H1 (cell line): ENCODE results near the gene GKN2. TPM values are rescaled to one million over a fixed set of nuclear protein-coding genes. Genes with fewer than 3 reads are reported as not detected.

ENCODE experiments used
- CTCF ChIA-PET: fragments of 300-600 bp; sonication (Branson Sonifier 250); formaldehyde crosslinking; loops from one replicate; lab custom pipeline; 2021; ENCODE audit not compliant: partially characterized antibody; lab: Charles Lee
- POLR2A ChIA-PET: fragments of 300-600 bp; sonication (Branson Sonifier 250); formaldehyde crosslinking; loops from one replicate; lab custom pipeline; 2021; ENCODE audit warnings: inconsistent platforms; ENCODE audit not compliant: partially characterized antibody; lab: Charles Lee
- DNase-seq, 2 experiments: peaks; one replicate each; pipeline versions ENCODE4 v3.0.0 to v3.0.0-alpha.2; 2010 to 2022; ENCODE audit warnings: low spot score in 2 of 2, low read depth in 1 of 2, mixed read lengths in 1 of 2
- FAIRE-seq: peaks from 2 replicates; lab custom pipeline; 2011; peaks lifted over from hg19 to GRCh38; lab: Jason Lieb, UNC
- H2AFZ ChIP-seq: 2 replicates; pipeline ENCODE4 v1.8.1; 2012; ENCODE audit warnings: low read length, inconsistent platforms
- H2AK5ac ChIP-seq: 2 replicates; pipeline ENCODE4 v1.6.1; 2013; ENCODE audit warnings: low read depth, low read length
- H2BK120ac ChIP-seq: replicated peaks from 2 replicates; pipeline ENCODE3; 2013; ENCODE audit warnings: low read depth, low read length, inconsistent platforms
- H2BK12ac ChIP-seq: 2 replicates; pipeline ENCODE4 v1.6.1; 2013; ENCODE audit warnings: low read depth, low read length
- H2BK15ac ChIP-seq: 2 replicates; pipeline ENCODE4 v1.6.1; 2013; ENCODE audit warnings: low read length
- H2BK20ac ChIP-seq: 2 replicates; pipeline ENCODE4 v1.6.1; 2013; ENCODE audit warnings: low read length
- H2BK5ac ChIP-seq: 2 replicates; pipeline ENCODE4 v1.6.1; 2013; ENCODE audit warnings: low read depth, low read length
- H3K14ac ChIP-seq: 2 replicates; pipeline ENCODE4 v1.6.1; 2013; ENCODE audit warnings: inconsistent platforms; ENCODE audit not compliant: insufficient read length
- H3K18ac ChIP-seq: 2 replicates; pipeline ENCODE4 v1.6.1; 2013; ENCODE audit warnings: low read length; ENCODE audit errors: extremely low read depth
- H3K23ac ChIP-seq: 2 replicates; pipeline ENCODE4 v1.6.1; 2013; ENCODE audit warnings: inconsistent platforms; ENCODE audit not compliant: insufficient read length
- H3K23me2 ChIP-seq: 2 replicates; pipeline ENCODE4 v1.6.1; 2013; ENCODE audit warnings: low read depth, low read length
- H3K27ac ChIP-seq: 2 replicates; pipeline ENCODE4 v1.6.1; 2011; ENCODE audit warnings: low read depth, low read length, inconsistent platforms
- H3K27me3 ChIP-seq, 4 experiments: replicated peaks in 1 of 4; 1 replicate in 1 of 4; 2 replicates in 3 of 4; pipeline versions ENCODE4 v1.6.1 to v1.8.1; 2011 to 2013; ENCODE audit warnings: low read length in 3 of 4, mild to moderate bottlenecking in 3 of 4, inconsistent platforms in 2 of 4, mixed read lengths in 2 of 4, moderate library complexity in 1 of 4; ENCODE audit not compliant: control insufficient read depth in 3 of 4, insufficient read depth in 3 of 4; ENCODE audit errors: extremely low read depth in 1 of 4
- H3K36me3 ChIP-seq, 4 experiments: 2 replicates each; pipeline versions ENCODE4 v1.6.1 to v1.8.1; 2011 to 2013; ENCODE audit warnings: mild to moderate bottlenecking in 4 of 4, low read length in 3 of 4, moderate library complexity in 2 of 4, control low read depth in 1 of 4, inconsistent platforms in 1 of 4; ENCODE audit not compliant: insufficient read depth in 4 of 4, control insufficient read depth in 2 of 4
- H3K4ac ChIP-seq: replicated peaks from 2 replicates; pipeline ENCODE3; 2013; ENCODE audit warnings: low read length, low read depth, mixed read lengths, inconsistent platforms; ENCODE audit not compliant: insufficient read length
- H3K4me1 ChIP-seq, 4 experiments: replicated peaks in 1 of 4; 1 replicate in 1 of 4; 2 replicates in 3 of 4; pipeline versions ENCODE4 v1.6.1 to v1.8.1; 2011 to 2013; ENCODE audit warnings: low read length in 3 of 4, inconsistent platforms in 2 of 4, mixed read lengths in 1 of 4; ENCODE audit not compliant: insufficient read depth in 4 of 4, control insufficient read depth in 3 of 4
- H3K4me2 ChIP-seq, 2 experiments: 2 replicates each; pipeline versions ENCODE4 v1.6.1 to v1.8.1; 2011 to 2013; ENCODE audit warnings: low read depth in 2 of 2, low read length in 2 of 2, control low read depth in 1 of 2, inconsistent platforms in 1 of 2, mild to moderate bottlenecking in 1 of 2; ENCODE audit not compliant: insufficient read depth in 1 of 2
- H3K4me3 ChIP-seq, 4 experiments: fragments of 200-600, 300-600 bp in 1 of 4; sonication (generic), shearing (Covaris generic), sonication (Bioruptor Twin) in 1 of 4; 2 replicates each; pipeline versions ENCODE4 v1.5.1 to v1.8.1; 2011 to 2016; ENCODE audit warnings: low read length in 4 of 4, low read depth in 3 of 4, control low read depth in 2 of 4, inconsistent platforms in 2 of 4, mild to moderate bottlenecking in 2 of 4, mixed read lengths in 1 of 4, moderate library complexity in 1 of 4; ENCODE audit not compliant: insufficient read depth in 2 of 4; ENCODE audit errors: extremely low read depth in 1 of 4
- H3K56ac ChIP-seq: replicated peaks from 2 replicates; pipeline ENCODE3; 2013; ENCODE audit warnings: low read depth, mild to moderate bottlenecking, mixed read lengths, low read length, inconsistent platforms; ENCODE audit not compliant: insufficient read length
- H3K79me1 ChIP-seq: 2 replicates; pipeline ENCODE4 v1.6.1; 2013; ENCODE audit warnings: low read depth, low read length, control low read depth
- H3K79me2 ChIP-seq, 2 experiments: 2 replicates each; pipeline versions ENCODE4 v1.6.1 to v1.8.1; 2012 to 2013; ENCODE audit warnings: low read length in 2 of 2, mild to moderate bottlenecking in 2 of 2, inconsistent platforms in 1 of 2; ENCODE audit not compliant: insufficient read depth in 2 of 2, control insufficient read depth in 1 of 2
- H3K9ac ChIP-seq, 4 experiments: replicated peaks in 1 of 4; 1 replicate in 1 of 4; 2 replicates in 3 of 4; pipeline versions ENCODE4 v1.6.1 to v1.8.1; 2011 to 2013; ENCODE audit warnings: low read depth in 3 of 4, low read length in 3 of 4, control low read depth in 2 of 4, mild to moderate bottlenecking in 2 of 4, moderate library complexity in 2 of 4, inconsistent platforms in 1 of 4; ENCODE audit errors: extremely low read depth in 1 of 4
- H3K9me3 ChIP-seq, 2 experiments: 2 replicates each; pipeline versions ENCODE4 v1.6.1 to v1.8.1; 2012 to 2013; ENCODE audit warnings: mild to moderate bottlenecking in 2 of 2, moderate library complexity in 2 of 2, control low read depth in 1 of 2, inconsistent platforms in 1 of 2, low read depth in 1 of 2, low read length in 1 of 2, mixed read lengths in 1 of 2; ENCODE audit not compliant: insufficient read depth in 2 of 2
- H4K20me1 ChIP-seq, 2 experiments: replicated peaks in 1 of 2; 2 replicates each; pipeline versions ENCODE3 to v1.8.1; 2011 to 2013; ENCODE audit warnings: inconsistent platforms in 2 of 2, low read length in 2 of 2, mild to moderate bottlenecking in 1 of 2; ENCODE audit not compliant: insufficient read depth in 2 of 2, control insufficient read depth in 1 of 2
- H4K5ac ChIP-seq: 2 replicates; pipeline ENCODE4 v1.6.1; 2013; ENCODE audit warnings: low read length, low read depth, mixed read lengths, inconsistent platforms; ENCODE audit not compliant: insufficient read length
- H4K8ac ChIP-seq: 2 replicates; pipeline ENCODE4 v1.8.0; 2013; ENCODE audit warnings: mild to moderate bottlenecking, moderate library complexity, low read length, inconsistent platforms; ENCODE audit not compliant: insufficient read depth; ENCODE audit errors: extremely low read depth
- H4K91ac ChIP-seq: replicated peaks from 2 replicates; pipeline ENCODE3; 2013; ENCODE audit warnings: low read length, mixed read lengths, inconsistent platforms; ENCODE audit not compliant: insufficient read length
- BCL11A ChIP-seq, 2 experiments: IDR thresholded peaks; one replicate each; pipeline ENCODE4 v1.6.1; 2011; ENCODE audit warnings: low read depth in 2 of 2, low read length in 2 of 2, mild to moderate bottlenecking in 2 of 2
- FOSL1 ChIP-seq: IDR thresholded peaks from 2 replicates; pipeline ENCODE4 v1.6.1; 2011; ENCODE audit warnings: mild to moderate bottlenecking, low read depth, low read length, moderate library complexity; ENCODE audit not compliant: insufficient read depth
- GABPA ChIP-seq: IDR thresholded peaks from 2 replicates; pipeline ENCODE4 v1.6.1; 2011; ENCODE audit warnings: mild to moderate bottlenecking, low read length, moderate library complexity, borderline replicate concordance; ENCODE audit not compliant: insufficient read depth
- HDAC6 ChIP-seq: IDR thresholded peaks from one replicate; pipeline ENCODE4 v1.7.1; 2012; ENCODE audit warnings: low read depth, mild to moderate bottlenecking, inconsistent platforms, low read length, moderate library complexity
- MAX ChIP-seq: IDR thresholded peaks from 2 replicates; pipeline ENCODE4 v1.6.1; 2012; ENCODE audit warnings: inconsistent platforms
- SIX5 ChIP-seq: IDR thresholded peaks from 2 replicates; pipeline ENCODE4 v1.6.1; 2011; ENCODE audit warnings: mild to moderate bottlenecking, low read depth, low read length
- SP4 ChIP-seq: IDR thresholded peaks from 2 replicates; pipeline ENCODE4 v1.6.1; 2012; ENCODE audit warnings: low read length, inconsistent platforms
- TBP ChIP-seq: IDR thresholded peaks from 2 replicates; pipeline ENCODE4 v1.6.1; 2011; ENCODE audit warnings: low read depth, low read length, improper control_type of control experiment
- TCF12 ChIP-seq: IDR thresholded peaks from 2 replicates; pipeline ENCODE4 v1.6.1; 2011; ENCODE audit warnings: low read depth, mild to moderate bottlenecking, low read length
- TEAD4 ChIP-seq: IDR thresholded peaks from 2 replicates; pipeline ENCODE4 v1.6.1; 2012; ENCODE audit warnings: low read depth, low read length, inconsistent platforms, mixed read lengths
- WGBS, 2 experiments: shearing (Covaris generic) in 1 of 2; methylation state at CpG; one replicate each; pipeline versions ENCODE4 v1.1.6 to v1.1.7; 2013 to 2015; ENCODE audit warnings: low lambda C conversion rate in 2 of 2, mixed read lengths in 2 of 2, inconsistent platforms in 1 of 2, low coverage in 1 of 2, missing lambda C conversion rate in 1 of 2; ENCODE audit not compliant: insufficient replicate concordance in 2 of 2, insufficient coverage in 1 of 2, insufficient read length in 1 of 2; ENCODE audit errors: extremely low coverage in 1 of 2, missing lambda C conversion rate in 1 of 2; 5-methylcytosine and 5-hydroxymethylcytosine counted together
- polyA plus RNA-seq, 7 experiments: library from polyadenylated mRNA; depleted of rRNA in 3 of 7; stranded (reverse) in 5 of 7; unstranded in 2 of 7; fragments of >200 nt in 5 of 7; fragments of 200-250 nt in 2 of 7; gene quantifications; 1 replicate in 5 of 7; 2 replicates in 1 of 7; 4 replicates in 1 of 7; pipeline versions ENCODE4 v1.2.1 to v1.2.3, GENCODE V29; 2011 to 2013; ENCODE audit warnings: missing spikeins in 2 of 7, mixed read lengths in 2 of 7
- total RNA-seq: library from RNA; stranded (reverse); fragmentation: NEBNext Ultra II Directional; extraction: Animal tissue kit (Norgen Biotek cat#: 25700); gene quantifications from 2 replicates; pipeline ENCODE4 v1.2.1, GENCODE V29; 2021

The GKN2 gene
- total and polyA plus RNA-seq, 2 of the 8 experiments (the other 6 are each of a cell fraction or from before 2014, with no cell fraction given) = not detected

DNA sequence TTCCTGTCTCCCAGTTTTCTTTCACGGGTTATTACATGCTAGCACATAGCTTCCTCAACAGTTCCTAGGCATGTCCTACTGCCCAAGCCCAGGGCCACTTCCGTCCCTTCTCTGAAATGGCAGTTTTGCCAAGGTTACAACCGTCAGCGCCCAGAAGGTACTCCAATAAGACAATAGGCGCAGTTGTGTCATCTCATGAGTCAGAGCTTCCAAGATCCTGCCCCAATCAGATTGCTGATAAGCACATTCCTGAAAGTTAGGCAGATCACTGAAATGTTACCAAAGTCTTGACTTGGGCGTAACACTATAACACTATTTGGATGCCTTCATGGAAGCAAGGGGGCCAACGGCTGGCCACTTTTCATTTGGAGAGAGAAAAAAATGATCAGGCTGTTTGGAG lies 34.2 kb downstream of the GKN2 start:
- H2BK12ac ChIP-seq = no peak overlapping the region
- no peaks in the 10 kb centered on the region for H3K79me1 ChIP-seq
- no peaks in the 10 kb centered on the region for H3K79me2 ChIP-seq
- TF ChIP-seq BCL11A (IDR thresholded peaks at IDR 0.05; ENCODE audit: low read depth in 2 of 2, low read length in 2 of 2) (no peak), TCF12 (no peak), TBP (no peak), MAX (no peak), GABPA (no peak), HDAC6 (no peak), SP4 (no peak), SIX5 (no peak), TEAD4 (no peak), FOSL1 (no peak)
- WGBS, 2 experiments = 94% methylated on average over 7 of the region's 7 CpGs; no CpG with 5 or more reads in 1 of the 2 experiments
- no peaks in the 10 kb centered on the region; a peak in 1 of 7 replicates for H3K4me1 ChIP-seq
- H3K4ac ChIP-seq = no peak overlapping the region
- H2AFZ ChIP-seq = no peak overlapping the region
- POLR2A ChIA-PET = no interaction called here
- no peak overlapping the region for H2BK15ac ChIP-seq
- H2BK120ac ChIP-seq = no peak overlapping the region
- no peak overlapping the region for H3K14ac ChIP-seq
- no peaks in the 10 kb centered on the region for H3K36me3 ChIP-seq
- H3K27me3 ChIP-seq = no peaks in the 10 kb centered on the region
- H4K8ac ChIP-seq = no peak overlapping the region
- no peak for DNase-seq
- no peak overlapping the region for H3K4me2 ChIP-seq
- no peaks in the 10 kb centered on the region for H3K9me3 ChIP-seq
- no peak for FAIRE-seq
- no peak overlapping the region for H3K56ac ChIP-seq
- H4K91ac ChIP-seq = no peak overlapping the region
- H3K27ac ChIP-seq = no peak overlapping the region
- CTCF ChIA-PET = interaction anchor here (0.6 to 1.5 kb wide), 6 partner anchors 17 to 209 kb away, joined by 3 to 5 read pairs (median 4); no protein-coding TSS in a partner anchor
- H3K23me2 ChIP-seq = no peaks in the 10 kb centered on the region
- no peak overlapping the region for H2BK5ac ChIP-seq
- no peaks in the 10 kb centered on the region for H4K20me1 ChIP-seq
- no peak overlapping the region for H2AK5ac ChIP-seq
- no peak overlapping the region for H4K5ac ChIP-seq
- no peak overlapping the region for H3K18ac ChIP-seq
- H3K9ac ChIP-seq = no peak overlapping the region
- H3K4me3 ChIP-seq = no peak overlapping the region
- no peak overlapping the region for H3K23ac ChIP-seq
- no peak overlapping the region for H2BK20ac ChIP-seq
